Chondrocyte (in vitro differentiated cells): Measurements from ENCODE around the gene MYO16. TPM values are rescaled to one million over a fixed set of nuclear protein-coding genes. Genes with fewer than 3 reads are reported as not detected.
"Not testable (repeated sequence)": the region's sequence is repeated elsewhere in the genome, so short reads cannot be mapped to it uniquely, and the experiment has no call there.

Source experiments
- DNase-seq: peaks from one replicate; pipeline ENCODE4 v3.0.0; 2021; ENCODE audit warnings: mixed read lengths, low spot score
- H3K27ac Mint-ChIP-seq: one replicate; pipeline ENCODE4 v1.8.0; 2021; ENCODE audit warnings: mild to moderate bottlenecking, moderate library complexity, mixed read lengths; ENCODE audit not compliant: unreplicated experiment
- H3K27me3 Mint-ChIP-seq: 2 replicates; pipeline ENCODE4 v1.8.0; 2021; ENCODE audit warnings: low read depth, mixed read lengths
- H3K36me3 Mint-ChIP-seq: 2 replicates; pipeline ENCODE4 v1.8.0; 2021; ENCODE audit warnings: low read depth, mixed read lengths
- H3K4me1 Mint-ChIP-seq: 2 replicates; pipeline ENCODE4 v1.8.0; 2021; ENCODE audit warnings: low read depth, mild to moderate bottlenecking, mixed read lengths
- H3K4me3 Mint-ChIP-seq: one replicate; pipeline ENCODE4 v1.8.0; 2021; ENCODE audit warnings: mild to moderate bottlenecking, moderate library complexity, mixed read lengths; ENCODE audit not compliant: unreplicated experiment
- H3K9me3 Mint-ChIP-seq: 2 replicates; pipeline ENCODE4 v1.8.0; 2021; ENCODE audit warnings: low read depth, mixed read lengths
- total RNA-seq: library from RNA; stranded (reverse); gene quantifications from 3 replicates; pipeline ENCODE4 v1.2.1, GENCODE V29; 2021
- TF ChIP-seq, protein P1 (sequence below): fragments of 200-600 bp; sonication (generic); IDR thresholded peaks from 2 replicates; pipeline ENCODE4 v1.5.0; 2021; ENCODE audit warnings: antibody characterized with exemption, mild to moderate bottlenecking, moderate library complexity

Gene MYO16
- total RNA-seq, 1 donor from 2014 or later, result 0.12 TPM

DNA sequence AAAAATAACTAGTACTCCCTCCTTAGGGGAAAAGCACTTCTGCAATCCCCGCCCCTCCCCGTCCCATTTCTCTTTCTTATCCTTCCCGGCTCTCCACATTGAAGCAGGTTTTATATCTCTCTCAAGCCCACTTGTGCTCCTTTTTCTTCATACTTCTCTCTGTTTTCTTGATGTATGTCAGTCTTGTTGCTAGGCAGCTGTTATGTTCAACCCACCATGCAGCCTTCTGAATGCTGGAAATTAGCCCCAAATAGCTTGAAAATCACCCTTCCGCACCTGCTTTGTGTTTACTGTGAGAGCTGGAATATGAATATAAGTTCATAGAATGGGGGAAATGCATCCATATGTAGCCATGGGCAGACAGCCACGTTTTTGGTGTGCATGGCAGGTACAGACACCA is 461.4 kb downstream of the MYO16 start:
- Mint-ChIP-seq H3K4me1 (peaks cover 8% of the 10 kb centered on the region), H3K27ac (no peak overlapping the region), H3K9me3 (peaks cover 6% of the 10 kb centered on the region), H3K27me3 (no peaks in the 10 kb centered on the region), H3K36me3 (peaks cover 1% of the 10 kb centered on the region), H3K4me3 (no peak overlapping the region)
- no peak for DNase-seq
- TF ChIP-seq, protein P1, sequence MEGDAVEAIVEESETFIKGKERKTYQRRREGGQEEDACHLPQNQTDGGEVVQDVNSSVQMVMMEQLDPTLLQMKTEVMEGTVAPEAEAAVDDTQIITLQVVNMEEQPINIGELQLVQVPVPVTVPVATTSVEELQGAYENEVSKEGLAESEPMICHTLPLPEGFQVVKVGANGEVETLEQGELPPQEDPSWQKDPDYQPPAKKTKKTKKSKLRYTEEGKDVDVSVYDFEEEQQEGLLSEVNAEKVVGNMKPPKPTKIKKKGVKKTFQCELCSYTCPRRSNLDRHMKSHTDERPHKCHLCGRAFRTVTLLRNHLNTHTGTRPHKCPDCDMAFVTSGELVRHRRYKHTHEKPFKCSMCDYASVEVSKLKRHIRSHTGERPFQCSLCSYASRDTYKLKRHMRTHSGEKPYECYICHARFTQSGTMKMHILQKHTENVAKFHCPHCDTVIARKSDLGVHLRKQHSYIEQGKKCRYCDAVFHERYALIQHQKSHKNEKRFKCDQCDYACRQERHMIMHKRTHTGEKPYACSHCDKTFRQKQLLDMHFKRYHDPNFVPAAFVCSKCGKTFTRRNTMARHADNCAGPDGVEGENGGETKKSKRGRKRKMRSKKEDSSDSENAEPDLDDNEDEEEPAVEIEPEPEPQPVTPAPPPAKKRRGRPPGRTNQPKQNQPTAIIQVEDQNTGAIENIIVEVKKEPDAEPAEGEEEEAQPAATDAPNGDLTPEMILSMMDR, result no peak

DNA sequence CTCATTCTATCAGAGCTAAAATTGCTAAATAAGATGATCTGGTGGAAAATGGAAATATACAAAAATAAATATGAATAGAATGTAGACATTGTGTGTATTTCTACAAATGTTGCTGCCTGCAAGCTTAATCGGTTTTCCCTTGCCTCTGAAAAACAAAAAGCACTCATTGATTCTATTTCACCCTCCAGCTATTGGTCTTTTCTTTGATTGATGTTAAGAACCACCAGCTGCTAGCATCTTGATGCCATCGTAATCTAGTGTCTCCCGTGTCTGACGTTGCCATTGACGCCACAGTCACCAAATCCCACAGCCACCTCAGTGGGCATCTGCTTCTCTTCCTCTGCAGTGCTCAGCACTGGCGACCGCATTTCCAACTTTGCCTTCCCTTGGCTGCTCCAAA is 461.8 kb downstream of the MYO16 start:
- Mint-ChIP-seq H3K4me1 (peaks cover 13% of the 10 kb centered on the region), H3K36me3 (peaks cover 1% of the 10 kb centered on the region)

GRCh38 chr13:109092186-109092585 is 462.8 kb downstream of the MYO16 start:
- not testable (repeated sequence) for H3K4me3 Mint-ChIP-seq, H3K27ac Mint-ChIP-seq
- peaks cover 13% of the 10 kb centered on the region for H3K4me1 Mint-ChIP-seq

More for the DNA sequence above, 461.8 kb downstream of the MYO16 start:
- H3K9me3 Mint-ChIP-seq, result peaks cover 6% of the 10 kb centered on the region
- H3K27ac Mint-ChIP-seq, result no peak overlapping the region
- TF ChIP-seq, protein P1, result no peak
- no peak for DNase-seq
- no peaks in the 10 kb centered on the region for H3K27me3 Mint-ChIP-seq
- no peak overlapping the region for H3K4me3 Mint-ChIP-seq

GRCh38 chr13:109093998-109094397 is 464.6 kb downstream of the MYO16 start:
- no peak overlapping the region for H3K4me3 Mint-ChIP-seq
- H3K27me3 Mint-ChIP-seq, result no peaks in the 10 kb centered on the region
- H3K27ac Mint-ChIP-seq, result no peak overlapping the region
- H3K36me3 Mint-ChIP-seq, result peaks cover 1% of the 10 kb centered on the region
- TF ChIP-seq, protein P1, result no peak
- H3K9me3 Mint-ChIP-seq, result peaks cover 6% of the 10 kb centered on the region
- DNase-seq, result no peak
- H3K4me1 Mint-ChIP-seq, result peaks cover 10% of the 10 kb centered on the region

More at GRCh38 chr13:109092186-109092585, 462.8 kb downstream of the MYO16 start:
- H3K36me3 Mint-ChIP-seq, H3K27me3 Mint-ChIP-seq, H3K9me3 Mint-ChIP-seq, DNase-seq: not testable (repeated sequence)

- Mint-ChIP-seq H3K4me3 (no peak overlapping the region), H3K4me1 (peaks cover 10% of the 10 kb centered on the region), H3K27me3 (no peaks in the 10 kb centered on the region), H3K9me3 (peaks cover 6% of the 10 kb centered on the region), H3K36me3 (peaks cover 1% of the 10 kb centered on the region), H3K27ac (no peak overlapping the region)
- TF ChIP-seq, protein P1, result no peak
- DNase-seq, result no peak
These were observed 465.7 kb downstream of the MYO16 start for GRCh38 chr13:109095126-109095525.

DNA sequence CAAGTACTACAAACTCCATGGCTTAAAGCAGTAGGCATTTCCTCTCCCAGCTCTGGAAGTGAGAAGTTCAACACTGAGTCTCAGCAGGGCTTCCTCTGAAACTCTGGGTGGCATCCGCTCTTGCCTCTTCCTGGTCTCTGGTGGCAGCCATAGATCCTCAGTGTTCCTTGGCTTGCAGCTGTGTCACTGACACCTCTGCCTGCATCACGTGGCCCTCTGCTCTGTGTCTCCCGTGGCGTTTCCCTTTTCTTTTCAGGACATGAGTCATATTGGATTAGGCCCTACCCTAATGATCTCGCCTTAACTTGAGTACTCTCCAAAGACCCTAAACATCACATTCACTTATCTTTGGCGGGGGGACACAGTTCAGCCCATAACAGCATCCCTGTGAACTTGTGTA is 466.7 kb downstream of the MYO16 start:
- no peak overlapping the region for H3K4me3 Mint-ChIP-seq
- no peaks in the 10 kb centered on the region for H3K27me3 Mint-ChIP-seq
- TF ChIP-seq, protein P1, result no peak
- peaks cover 16% of the 10 kb centered on the region for H3K4me1 Mint-ChIP-seq
- peaks cover 1% of the 10 kb centered on the region for H3K36me3 Mint-ChIP-seq
- H3K9me3 Mint-ChIP-seq, result peaks cover 6% of the 10 kb centered on the region
- no peak overlapping the region for H3K27ac Mint-ChIP-seq
- DNase-seq, result no peak
